ENCODE measurements around the gene HINFP. TPM values are rescaled to one million over a fixed set of nuclear protein-coding genes. Genes with fewer than 3 reads are reported as not detected.

HINFP gene
- total and polyA plus RNA-seq, 9 of the 15 experiments (the other 6 are each of a cell fraction or from before 2014, with no cell fraction given): 13.8 to 34.1 (median 22.5) TPM

- TF ChIP-seq HMBOX1 (IDR thresholded peaks at IDR 0.05) (no peak), LARP7 (IDR thresholded peaks at IDR 0.05) (0 out of 2 replicates have a peak, but pooled peaks have one; percentile 85), KLF16 (IDR thresholded peaks at IDR 0.05) (no peak), MCM7 (IDR thresholded peaks at IDR 0.05) (no peak), MTA2 (IDR thresholded peaks at IDR 0.05; ENCODE audit: low read depth) (no peak), UBTF (IDR thresholded peaks at IDR 0.05; ENCODE audit: borderline replicate concordance in 1 of 2, low read depth in 2 of 2, low read length in 2 of 2) (peak; percentile 73 to 85; a peak in 1 of 4 replicates), SAP30 (IDR thresholded peaks at IDR 0.05; ENCODE audit: borderline replicate concordance, insufficient read depth, low read depth, low read length, poor library complexity, severe bottlenecking) (no peak), SMARCB1 (IDR thresholded peaks at IDR 0.05; ENCODE audit: insufficient read length, low read depth) (no peak), JUN (IDR thresholded peaks at IDR 0.05; ENCODE audit: borderline replicate concordance, low read depth, low read length) (no peak), JUN (CRISPR knock-in tag; IDR thresholded peaks at IDR 0.05; ENCODE audit: borderline replicate concordance) (no peak), ZNF699 (CRISPR knock-in tag; IDR thresholded peaks at IDR 0.05; ENCODE audit: insufficient replicate concordance) (no peak), ZNF668 (CRISPR knock-in tag; IDR thresholded peaks at IDR 0.05) (no peak), DNMT1 (IDR thresholded peaks at IDR 0.05) (no peak), EP300 (IDR thresholded peaks at IDR 0.05; ENCODE audit: low read length) (no peak), RAD51 (IDR thresholded peaks at IDR 0.05; ENCODE audit: borderline replicate concordance, low read depth) (no peak), DMBX1 (CRISPR knock-in tag; IDR thresholded peaks at IDR 0.05; ENCODE audit: borderline replicate concordance) (no peak), TEAD1 (CRISPR knock-in tag; IDR thresholded peaks at IDR 0.05) (no peak), MIER1 (IDR thresholded peaks at IDR 0.05; ENCODE audit: low read depth) (no peak), DLX4 (CRISPR knock-in tag; IDR thresholded peaks at IDR 0.05) (no peak), ELF1 (tag; IDR thresholded peaks at IDR 0.05) (no peak), ZNF764 (CRISPR knock-in tag; IDR thresholded peaks at IDR 0.05; ENCODE audit: low read depth) (no peak), CREBBP (IDR thresholded peaks at IDR 0.05; ENCODE audit: low read depth, low read length) (no peak), HDAC2 (IDR thresholded peaks at IDR 0.05) (no peak), SNAPC5 (CRISPR knock-in tag; IDR thresholded peaks at IDR 0.05) (no peak), NR1H2 (CRISPR knock-in tag; IDR thresholded peaks at IDR 0.05) (no peak), MCM3 (IDR thresholded peaks at IDR 0.05) (no peak), ZNF77 (CRISPR knock-in tag; IDR thresholded peaks at IDR 0.05) (no peak)
- TF ChIP-seq, protein P1, sequence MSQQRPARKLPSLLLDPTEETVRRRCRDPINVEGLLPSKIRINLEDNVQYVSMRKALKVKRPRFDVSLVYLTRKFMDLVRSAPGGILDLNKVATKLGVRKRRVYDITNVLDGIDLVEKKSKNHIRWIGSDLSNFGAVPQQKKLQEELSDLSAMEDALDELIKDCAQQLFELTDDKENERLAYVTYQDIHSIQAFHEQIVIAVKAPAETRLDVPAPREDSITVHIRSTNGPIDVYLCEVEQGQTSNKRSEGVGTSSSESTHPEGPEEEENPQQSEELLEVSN (IDR thresholded peaks at IDR 0.05; ENCODE audit: borderline replicate concordance in 1 of 2, extremely low read depth in 1 of 2, insufficient read depth in 1 of 2, insufficient read length in 1 of 2, low read depth in 1 of 2, low read length in 1 of 2, poor library complexity in 1 of 2, severe bottlenecking in 1 of 2): peak in 1 of 2 experiments; percentile 44
These were observed 26.6 kb upstream of the HINFP start (continued) for GRCh38 chr11:119094816-119095065.
